HG03469 (cell line): ENCODE results near the gene C2orf42.
"Not testable (repeated sequence)": the region's sequence is repeated elsewhere in the genome, so short reads cannot be mapped to it uniquely, and the experiment has no call there.

Source experiments
- ATAC-seq: cut with Tn5 transposase; IDR thresholded peaks from one replicate; pipeline ENCODE4 v1.9.1; 2021; ENCODE audit warnings: mild to moderate bottlenecking, moderate library complexity, moderate number of reproducible peaks; ENCODE audit not compliant: unreplicated experiment

The C2orf42 gene

DNA sequence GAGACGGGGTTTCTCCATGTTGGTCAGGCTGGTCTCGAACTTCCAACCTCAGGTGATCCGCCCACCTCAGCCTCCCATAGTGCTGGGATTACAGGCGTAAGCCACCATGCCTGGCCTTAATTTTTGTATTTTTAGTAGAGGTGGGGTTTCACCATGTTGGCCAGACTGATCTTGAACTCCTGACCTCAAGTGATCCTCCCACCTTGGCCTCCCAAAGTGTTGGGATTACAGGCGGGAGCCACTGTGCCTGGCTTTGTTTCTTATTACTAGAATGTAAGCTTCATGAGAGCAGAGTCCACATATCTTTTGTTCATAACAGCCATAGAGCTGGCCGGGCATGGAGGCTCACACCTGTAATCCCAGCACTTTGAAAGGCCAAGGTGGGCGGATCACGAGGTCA, 84.7 kb downstream of the C2orf42 start:
- ATAC-seq = not testable (repeated sequence)

DNA sequence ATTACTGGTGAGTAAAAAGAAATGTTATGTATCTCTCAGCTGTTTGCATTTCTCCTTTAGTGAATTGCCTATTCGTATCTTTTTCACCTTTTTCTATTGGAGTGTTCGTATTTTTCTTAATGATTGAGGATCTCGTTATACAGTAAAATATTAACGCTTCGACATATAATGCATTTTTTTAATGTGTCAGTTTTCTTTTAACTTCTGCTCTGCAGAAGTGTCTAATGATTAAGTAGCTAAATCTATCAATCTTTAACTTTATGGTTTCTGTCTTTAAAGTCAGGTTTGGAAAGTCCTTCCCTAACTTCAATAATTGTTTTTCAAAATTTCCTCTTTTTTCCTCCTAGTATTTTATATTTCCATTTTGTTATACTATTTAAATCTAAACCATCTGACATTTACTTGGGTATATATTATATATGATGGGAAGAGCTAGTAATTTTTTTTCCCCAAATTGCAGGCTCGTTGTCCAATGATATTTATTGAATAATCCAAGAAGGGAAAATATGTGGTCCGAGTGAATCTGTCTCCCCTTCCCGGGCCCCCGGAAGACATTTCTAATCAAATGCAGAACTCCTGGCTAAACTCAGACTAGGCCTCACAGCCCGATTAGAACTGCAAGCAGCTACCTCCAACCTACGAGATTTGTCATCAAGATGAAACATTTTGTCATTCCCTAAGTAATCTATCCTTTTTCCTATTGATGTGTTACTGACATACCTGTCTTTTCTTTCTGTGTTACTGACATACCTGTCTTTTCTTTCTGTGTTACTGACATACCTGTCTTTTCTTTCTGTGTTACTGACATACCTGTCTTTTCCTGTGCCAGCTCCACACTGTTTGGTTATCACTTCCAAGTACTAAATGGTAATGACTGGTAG, 86.3 kb downstream of the C2orf42 start:
- no peak for ATAC-seq

DNA sequence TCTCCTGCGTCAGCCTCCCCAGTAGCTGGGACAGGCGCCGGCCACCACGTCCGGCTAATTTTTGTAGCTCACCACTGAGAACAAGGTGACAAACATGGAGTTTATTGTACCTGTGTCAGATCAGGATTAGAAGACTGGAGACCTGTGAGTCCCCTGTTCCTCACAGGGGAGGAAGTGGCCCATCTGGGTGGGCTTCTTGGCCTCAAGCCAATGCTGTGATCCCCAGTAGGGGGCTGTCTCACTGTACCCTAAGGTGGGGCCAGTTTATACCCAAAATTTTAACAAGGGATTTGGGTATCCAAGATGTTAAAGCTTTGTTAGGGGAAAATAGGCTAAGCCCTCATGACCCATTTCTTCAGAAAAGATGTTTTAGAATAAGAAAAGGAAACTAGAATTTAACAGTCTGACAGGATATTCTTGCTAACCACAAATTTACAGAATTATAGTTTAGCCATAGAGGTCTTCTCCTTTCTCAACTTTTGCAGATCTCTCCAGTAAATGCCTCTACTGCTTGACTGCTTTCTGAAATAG, 87.2 kb downstream of the C2orf42 start:
- ATAC-seq = no peak

DNA sequence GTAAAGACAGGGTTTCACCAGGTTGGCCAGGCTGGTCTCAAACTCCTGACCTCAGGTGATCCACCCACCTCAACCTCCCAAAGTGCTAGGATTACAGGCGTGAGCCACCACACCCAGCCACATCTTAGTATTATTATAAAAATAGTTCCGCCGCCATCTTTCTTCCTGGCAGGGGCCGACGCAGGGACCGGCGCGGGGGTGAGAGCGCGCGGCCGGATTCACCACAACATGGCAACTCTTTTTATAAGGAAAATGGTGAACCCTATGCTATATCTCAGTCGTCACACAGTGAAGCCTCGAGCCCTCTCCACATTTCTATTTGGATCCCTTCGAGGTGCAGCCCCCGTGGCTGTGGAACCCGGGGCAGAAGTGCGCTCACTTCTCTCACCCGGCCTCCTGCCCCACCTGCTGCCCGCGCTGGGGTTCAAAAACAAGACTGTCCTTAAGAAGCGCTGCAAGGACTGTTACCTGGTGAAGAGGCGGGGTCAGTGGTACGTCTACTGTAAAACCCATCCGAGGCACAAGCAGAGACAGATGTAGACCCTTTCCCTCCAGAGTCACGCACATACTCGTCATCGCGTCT, 88.4 kb downstream of the C2orf42 start:
- not testable (repeated sequence) for ATAC-seq

DNA sequence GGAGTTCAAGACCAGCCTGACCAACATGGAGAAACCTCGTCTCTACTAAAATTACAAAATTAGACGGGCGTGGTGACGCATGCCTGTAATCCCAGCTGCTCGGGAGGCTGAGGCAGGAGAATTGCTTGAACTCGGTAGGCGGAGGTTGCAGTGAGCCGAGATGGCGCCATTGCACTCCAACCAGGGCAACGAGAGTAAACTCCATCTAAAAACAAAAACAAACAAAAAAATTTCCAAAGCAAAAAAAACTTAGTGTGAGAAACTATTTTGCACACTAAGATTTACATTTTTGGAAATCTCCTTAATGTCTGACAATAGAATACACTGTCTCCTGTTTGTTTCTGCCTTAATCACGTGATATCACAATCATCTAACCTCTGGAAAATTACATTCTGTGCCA, 89.1 kb downstream of the C2orf42 start:
- not testable (repeated sequence) for ATAC-seq

DNA sequence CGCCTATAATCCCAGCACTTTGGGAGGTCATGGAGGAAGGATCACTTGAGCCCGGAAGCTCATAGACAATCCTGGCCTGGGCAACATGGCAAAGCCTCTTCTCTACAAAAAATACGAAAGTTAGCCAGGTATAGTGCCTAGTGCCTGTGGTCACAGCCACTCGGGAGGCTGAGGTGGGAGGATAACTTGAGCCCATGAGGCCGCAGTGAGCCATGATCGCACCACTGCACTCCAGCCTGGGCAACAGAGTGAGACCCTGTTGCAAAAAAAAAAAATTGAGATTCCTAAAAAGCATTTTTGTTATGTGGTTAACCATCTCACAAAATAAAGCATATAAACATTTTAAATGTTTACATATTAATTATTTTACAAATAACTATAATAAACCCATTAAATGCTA, 89.6 kb downstream of the C2orf42 start:
- ATAC-seq = no peak
